Esophagus muscularis mucosa (tissue), 4 donors: ENCODE data around the gene UBE2F. TPM values are rescaled to one million over a fixed set of nuclear protein-coding genes. Genes with fewer than 3 reads are reported as not detected.

Experiments used
- DNase-seq: peaks from one replicate; pipeline ENCODE4 v3.0.0-alpha.2; 2017; ENCODE audit errors: extremely low spot score
- H3K27ac ChIP-seq, 4 donors: fragments of 200-600 bp; sonication (generic); replicated peaks in 1 of 4; 1 replicate in 3 of 4; 2 replicates in 1 of 4; pipeline ENCODE4 v1.5.1; 2016 to 2019; ENCODE audit warnings: mild to moderate bottlenecking in 1 of 4
- H3K27me3 ChIP-seq, 4 donors: fragments of 200-600 bp; sonication (generic); one replicate each; pipeline versions ENCODE4 v1.5.1 to v1.6.0; 2016 to 2019
- H3K36me3 ChIP-seq, 4 donors: fragments of 200-600 bp; sonication (generic); one replicate each; pipeline ENCODE4 v1.5.1; 2016 to 2019
- H3K4me1 ChIP-seq, 4 donors: fragments of 200-600 bp; sonication (generic); one replicate each; pipeline ENCODE4 v1.5.1; 2016 to 2019
- H3K4me3 ChIP-seq, 4 donors: fragments of 200-600 bp; sonication (generic); 1 replicate in 2 of 4; 2 replicates in 2 of 4; pipeline ENCODE4 v1.5.1; 2016 to 2019; ENCODE audit warnings: mild to moderate bottlenecking in 4 of 4, moderate library complexity in 1 of 4
- H3K9me3 ChIP-seq, 4 donors: fragments of 200-600 bp; sonication (generic); 1 replicate in 3 of 4; 2 replicates in 1 of 4; pipeline ENCODE4 v1.5.1; 2016 to 2019
- CTCF ChIP-seq, 3 experiments: fragments of 200-600 bp in 2 of 3; fragments of 450-650 bp in 1 of 3; sonication (generic) in 2 of 3; IDR thresholded peaks; one replicate each; pipeline ENCODE4 v1.5.1; 2017 to 2019; ENCODE audit warnings: antibody characterized with exemption in 3 of 3, mild to moderate bottlenecking in 2 of 3, moderate library complexity in 1 of 3
- EP300 ChIP-seq: sonication (generic); formaldehyde crosslinking; IDR thresholded peaks from one replicate; pipeline ENCODE4 v1.6.1; 2017; ENCODE audit warnings: antibody characterized with exemption
- POLR2A ChIP-seq: fragments of 450-650 bp; IDR thresholded peaks from one replicate; pipeline ENCODE4 v1.6.1; 2017; ENCODE audit warnings: antibody characterized with exemption, moderate library complexity, mild to moderate bottlenecking, low read depth
- POLR2AphosphoS5 ChIP-seq, 2 donors: sonication (generic); formaldehyde crosslinking; IDR thresholded peaks; one replicate each; pipeline ENCODE4 v1.6.1; 2017; ENCODE audit warnings: antibody characterized with exemption in 2 of 2
- WGBS: methylation state at CpG from one replicate; pipeline ENCODE4 v1.1.5; 2018; 5-methylcytosine and 5-hydroxymethylcytosine counted together
- intact Hi-C: fragments of 100-400 bp; cut with DNase I; formaldehyde crosslinking; loops from one replicate; pipeline ENCODE4 v1.15.1; 2023
- total RNA-seq, 4 donors: library from RNA; depleted of rRNA; stranded (reverse); fragments of >200 nt; gene quantifications; one replicate each; pipeline versions ENCODE4 v1.1.0 to v1.2.1, GENCODE V29; 2016

Gene UBE2F
- total RNA-seq, 4 donors from 2014 or later: 59.0 to 111 (median 78.5) TPM

DNA sequence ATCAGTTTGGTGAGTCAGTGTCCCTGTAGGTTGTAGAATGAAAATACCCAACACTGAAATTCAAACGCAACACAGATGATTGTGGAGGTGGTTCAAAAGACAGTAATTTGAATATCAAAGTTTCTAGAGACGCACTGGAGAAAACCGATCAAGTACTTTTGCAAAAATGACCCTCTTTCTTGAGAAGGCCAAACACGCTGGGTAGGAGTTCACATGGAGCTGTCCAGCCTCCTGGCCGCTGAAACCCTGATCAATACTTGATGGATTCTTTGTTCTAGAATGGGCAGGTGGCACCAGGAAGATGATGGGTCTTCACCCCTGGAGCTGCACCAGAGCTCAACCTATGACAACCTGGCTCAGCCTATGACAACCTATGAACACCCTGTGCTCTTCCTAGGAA, 39.7 kb upstream of the UBE2F start:
- Histone ChIP-seq H3K9me3 (no peaks in the 10 kb centered on the region), H3K4me1 (peaks cover 7 to 34% (median 31%) of the 10 kb centered on the region in 4 donors), H3K4me3 (no peak overlapping the region), H3K27ac (no peak overlapping the region), H3K36me3 (no peaks in the 10 kb centered on the region), H3K27me3 (no peaks in the 10 kb centered on the region)
- no peak for DNase-seq
- WGBS: 92% methylated on average over 5 of the region's 5 CpGs
- intact Hi-C loops: loop anchor here (10.0 kb wide), 1 partner anchor 138 kb away; the partner anchor contains the start of gene SCLY
- TF ChIP-seq POLR2A (no peak), POLR2AphosphoS5 (IDR thresholded peaks at IDR 0.05) (no peak), EP300 (no peak), CTCF (IDR thresholded peaks at IDR 0.05) (no peak)

DNA sequence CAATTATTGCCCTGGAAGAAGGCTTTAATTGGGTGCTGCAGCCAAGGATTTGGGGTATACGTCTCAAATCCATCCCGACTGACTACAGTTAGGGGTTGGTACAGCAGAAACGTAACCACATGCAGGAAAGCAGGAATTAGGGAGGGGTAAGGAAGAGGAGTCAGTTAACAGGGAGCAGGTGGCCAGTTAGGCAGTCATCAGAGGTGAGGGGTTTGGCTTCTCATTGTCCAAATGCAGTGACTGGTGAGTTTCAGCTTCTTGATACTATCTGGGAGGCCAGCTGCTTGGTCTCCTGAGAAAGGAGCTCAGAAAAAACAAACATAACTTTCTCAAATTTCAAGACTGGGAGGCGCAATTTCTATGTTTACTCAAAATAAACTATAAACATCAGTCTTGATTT, 38.8 kb upstream of the UBE2F start:
- intact Hi-C loops: loop anchor here (10.0 kb wide), 1 partner anchor 137 kb away; the partner anchor contains the start of gene SCLY
- Histone ChIP-seq H3K9me3 (no peaks in the 10 kb centered on the region), H3K27me3 (no peaks in the 10 kb centered on the region), H3K36me3 (no peaks in the 10 kb centered on the region), H3K4me3 (no peak overlapping the region), H3K27ac (no peak overlapping the region), H3K4me1 (peaks cover 6 to 33% (median 27%) of the 10 kb centered on the region in 4 donors)
- WGBS: 92% methylated on average over 4 of the region's 4 CpGs
- DNase-seq: no peak
- no peak for TF ChIP-seq POLR2A
- no peak for TF ChIP-seq EP300
- TF ChIP-seq CTCF (IDR thresholded peaks at IDR 0.05): no peak
- no peak for TF ChIP-seq POLR2AphosphoS5 (IDR thresholded peaks at IDR 0.05)

- no peaks in the 10 kb centered on the region for H3K27me3 ChIP-seq
- no peak overlapping the region for H3K27ac ChIP-seq
- peaks cover 0 to 19% (median 17%) of the 10 kb centered on the region in 4 donors for H3K4me1 ChIP-seq
- TF ChIP-seq POLR2AphosphoS5 (IDR thresholded peaks at IDR 0.05): no peak
- no peak for TF ChIP-seq POLR2A
- no peak for TF ChIP-seq CTCF (IDR thresholded peaks at IDR 0.05)
- no peak for TF ChIP-seq EP300
- no peak for DNase-seq
- no peaks in the 10 kb centered on the region for H3K9me3 ChIP-seq
- no peaks in the 10 kb centered on the region for H3K36me3 ChIP-seq
- intact Hi-C loops: loop anchor here (2.0 to 10.0 kb wide), 2 partner anchors 31 to 135 kb away; partner anchors contain the start of gene SCLY
- no peak overlapping the region for H3K4me3 ChIP-seq
- 86% methylated on average over 9 of the region's 9 CpGs for WGBS
Observed at GRCh38 chr2:237929979-237930378, 36.8 kb upstream of the UBE2F start.

GRCh38 chr2:237931205-237931721, 35.6 kb upstream of the UBE2F start:
- peak overlapping the region; percentile 44 to 65 (median 52) for H3K27ac ChIP-seq
- 7% methylated on average over 5 of the region's 9 CpGs for WGBS
- intact Hi-C loops: loop anchor here (2.0 kb wide), 1 partner anchor 30 kb away; no protein-coding TSS in a partner anchor

More at GRCh38 chr2:237931205-237931721, 35.6 kb upstream of the UBE2F start:
- no peaks in the 10 kb centered on the region for H3K27me3 ChIP-seq
- no peak for TF ChIP-seq POLR2A
- peak in 1 of 2 donors; percentile 7 for TF ChIP-seq POLR2AphosphoS5 (IDR thresholded peaks at IDR 0.05)
- TF ChIP-seq EP300: no peak
- no peak for TF ChIP-seq CTCF (IDR thresholded peaks at IDR 0.05)
- H3K9me3 ChIP-seq: no peaks in the 10 kb centered on the region
- peak overlapping the region in 1 of 4 donors; percentile 5 for H3K4me3 ChIP-seq
- H3K4me1 ChIP-seq: peaks cover 0 to 24% (median 19%) of the 10 kb centered on the region in 4 donors
- no peak for DNase-seq
- H3K36me3 ChIP-seq: no peaks in the 10 kb centered on the region
